RWPE2 (cell line): ENCODE measurements around the gene DNAJC5.
A peak's percentile ranks its signal among the peaks of the same experiment; 100 is the strongest.
"Not testable (repeated sequence)": the region's sequence is repeated elsewhere in the genome, so short reads cannot be mapped to it uniquely, and the experiment has no call there.

Experiments used
- ATAC-seq: fragments of 200-7000 bp; cut with Tn5 transposase; 3 replicates; pipeline ENCODE4 v1.9.1; 2021; ENCODE audit warnings: low read depth
- DNase-seq: peaks from one replicate; pipeline ENCODE4 v3.0.0-alpha.2; 2020; ENCODE audit warnings: low spot score
- H3K27ac ChIP-seq: fragments of 450-650 bp; 2 replicates; pipeline ENCODE4 v1.5.1; 2017; ENCODE audit warnings: mild to moderate bottlenecking; ENCODE audit not compliant: poor library complexity, severe bottlenecking
- H3K27me3 ChIP-seq: fragments of 250-450 bp; sonication (Bioruptor Pico); 2 replicates; pipeline ENCODE4 v1.5.1; 2021; ENCODE audit warnings: mild to moderate bottlenecking, moderate library complexity; ENCODE audit not compliant: insufficient read depth, poor library complexity, severe bottlenecking
- H3K36me3 ChIP-seq: fragments of 250-450 bp; sonication (Bioruptor Pico); 2 replicates; pipeline ENCODE4 v1.5.1; 2020; ENCODE audit warnings: low read depth, mild to moderate bottlenecking, moderate library complexity
- H3K4me1 ChIP-seq: fragments of 250-450 bp; sonication (Bioruptor Pico); 2 replicates; pipeline ENCODE4 v1.5.1; 2021; ENCODE audit warnings: mild to moderate bottlenecking, moderate library complexity; ENCODE audit not compliant: insufficient read depth, poor library complexity, severe bottlenecking
- H3K4me3 ChIP-seq: fragments of 250-450 bp; sonication (Bioruptor Pico); 2 replicates; pipeline ENCODE4 v1.5.1; 2021; ENCODE audit warnings: mild to moderate bottlenecking, moderate library complexity; ENCODE audit not compliant: severe bottlenecking
- H3K9me3 ChIP-seq: fragments of 250-450 bp; sonication (Bioruptor Pico); 2 replicates; pipeline ENCODE4 v1.5.1; 2021; ENCODE audit warnings: mild to moderate bottlenecking, moderate library complexity; ENCODE audit not compliant: severe bottlenecking
- CTCF ChIP-seq: fragments of 450-650 bp; IDR thresholded peaks from one replicate; pipeline ENCODE4 v1.5.1; 2017; ENCODE audit warnings: mild to moderate bottlenecking, moderate library complexity; ENCODE audit not compliant: poor library complexity, severe bottlenecking

DNAJC5 gene

GRCh38 chr20:63957690-63958441 is 62.9 kb downstream of the DNAJC5 start:
- no peaks in the 10 kb centered on the region for H3K9me3 ChIP-seq
- no peaks in the 10 kb centered on the region for H3K27me3 ChIP-seq
- TF ChIP-seq CTCF: no peak
- peaks cover 32% of the 10 kb centered on the region for H3K36me3 ChIP-seq
- ATAC-seq (peak; percentile 49), DNase-seq (peak; percentile 87)
- H3K4me3 ChIP-seq: peak overlapping the region; percentile 88
- H3K4me1 ChIP-seq: peaks cover 14% of the 10 kb centered on the region
- H3K27ac ChIP-seq: peak overlapping the region; percentile 74

GRCh38 chr20:63958471-63958870 is 63.5 kb downstream of the DNAJC5 start:
- Histone ChIP-seq H3K27ac (peak overlapping the region; percentile 74), H3K9me3 (no peaks in the 10 kb centered on the region), H3K27me3 (no peaks in the 10 kb centered on the region), H3K36me3 (peaks cover 38% of the 10 kb centered on the region), H3K4me3 (no peak overlapping the region), H3K4me1 (peaks cover 14% of the 10 kb centered on the region)
- DNase-seq (no peak), ATAC-seq (no peak)
- TF ChIP-seq CTCF: no peak

GRCh38 chr20:63958964-63959698 is 64.2 kb downstream of the DNAJC5 start:
- DNase-seq: peak; percentile 83
- Histone ChIP-seq H3K4me1 (peaks cover 14% of the 10 kb centered on the region), H3K9me3 (no peaks in the 10 kb centered on the region), H3K27ac (peak overlapping the region; percentile 74), H3K27me3 (no peaks in the 10 kb centered on the region), H3K36me3 (peaks cover 44% of the 10 kb centered on the region), H3K4me3 (no peak overlapping the region)
- TF ChIP-seq CTCF: no peak
- ATAC-seq: no peak

GRCh38 chr20:63959699-63960075 is 64.8 kb downstream of the DNAJC5 start:
- no peak for ATAC-seq
- H3K36me3 ChIP-seq: peaks cover 43% of the 10 kb centered on the region
- no peak for TF ChIP-seq CTCF
- H3K27me3 ChIP-seq: no peaks in the 10 kb centered on the region
- no peaks in the 10 kb centered on the region for H3K9me3 ChIP-seq
- no peak overlapping the region for H3K4me3 ChIP-seq
- peaks cover 14% of the 10 kb centered on the region for H3K4me1 ChIP-seq
- no peak overlapping the region for H3K27ac ChIP-seq
- DNase-seq: peak; percentile 83

GRCh38 chr20:63960654-63961621 is 66.0 kb downstream of the DNAJC5 start:
- not testable (repeated sequence) for H3K4me3 ChIP-seq, H3K27ac ChIP-seq, H3K27me3 ChIP-seq, DNase-seq, H3K9me3 ChIP-seq, H3K4me1 ChIP-seq, ATAC-seq
- peaks cover 40% of the 10 kb centered on the region for H3K36me3 ChIP-seq
